Inferior parietal cortex (tissue), 1 donor: ENCODE measurements around the gene SIMC1.
"Not testable (repeated sequence)": the region's sequence is repeated elsewhere in the genome, so short reads cannot be mapped to it uniquely, and the experiment has no call there.

ENCODE experiments used
- DNase-seq: peaks from one replicate; pipeline ENCODE4 v3.0.0-alpha.2; 2016; ENCODE audit errors: extremely low spot score

The SIMC1 gene

DNA sequence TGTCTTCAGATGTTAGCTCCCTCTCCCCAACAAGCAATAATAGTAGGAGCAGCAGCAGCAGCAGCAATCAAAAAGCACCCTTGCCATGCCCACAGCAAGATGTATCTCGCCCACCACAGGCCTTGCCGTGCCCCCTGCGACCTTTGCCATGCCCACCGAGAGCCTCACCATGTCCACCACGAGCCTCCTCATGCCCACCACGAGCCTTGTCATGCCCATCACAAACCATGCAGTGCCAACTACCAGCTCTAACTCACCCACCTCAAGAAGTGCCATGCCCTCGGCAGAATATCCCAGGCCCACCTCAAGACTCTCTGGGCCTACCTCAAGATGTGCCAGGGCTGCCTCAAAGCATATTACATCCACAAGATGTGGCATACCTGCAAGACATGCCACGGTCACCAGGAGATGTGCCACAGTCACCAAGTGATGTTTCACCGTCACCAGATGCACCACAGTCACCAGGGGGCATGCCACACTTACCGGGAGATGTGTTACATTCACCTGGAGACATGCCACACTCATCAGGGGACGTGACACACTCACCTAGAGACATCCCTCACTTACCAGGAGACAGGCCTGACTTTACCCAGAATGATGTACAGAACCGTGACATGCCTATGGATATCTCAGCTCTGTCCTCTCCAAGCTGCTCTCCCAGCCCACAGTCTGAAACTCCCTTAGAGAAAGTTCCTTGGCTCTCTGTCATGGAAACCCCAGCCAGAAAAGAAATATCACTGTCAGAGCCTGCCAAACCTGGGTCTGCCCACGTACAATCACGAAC lies 52.0 kb downstream of the SIMC1 start:
- not testable (repeated sequence) for DNase-seq

DNA sequence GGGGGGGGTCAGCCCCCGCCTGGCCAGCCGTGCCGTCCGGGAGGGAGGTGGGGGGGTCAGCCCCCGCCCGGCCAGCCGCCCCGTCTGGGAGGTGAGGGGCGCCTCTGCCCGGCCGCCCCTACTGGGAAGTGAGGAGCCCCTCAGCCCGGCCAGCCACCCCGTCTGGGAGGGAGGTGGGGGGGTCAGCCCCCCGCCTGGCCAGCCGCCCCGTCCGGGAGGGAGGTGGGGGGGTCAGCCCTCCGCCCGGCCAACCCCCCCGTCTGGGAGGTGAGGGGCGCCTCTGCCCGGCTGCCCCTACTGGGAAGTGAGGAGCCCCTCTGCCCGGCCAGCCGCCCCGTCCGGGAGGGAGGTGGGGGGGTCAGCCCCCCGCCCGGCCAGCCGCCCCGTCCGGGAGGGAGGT lies 67.1 kb downstream of the SIMC1 start:
- DNase-seq, result not testable (repeated sequence)

GRCh38 chr5:176317534-176318374 lies 79.5 kb downstream of the SIMC1 start:
- DNase-seq, result no peak

GRCh38 chr5:176319827-176320554 lies 81.8 kb downstream of the SIMC1 start:
- no peak for DNase-seq

DNA sequence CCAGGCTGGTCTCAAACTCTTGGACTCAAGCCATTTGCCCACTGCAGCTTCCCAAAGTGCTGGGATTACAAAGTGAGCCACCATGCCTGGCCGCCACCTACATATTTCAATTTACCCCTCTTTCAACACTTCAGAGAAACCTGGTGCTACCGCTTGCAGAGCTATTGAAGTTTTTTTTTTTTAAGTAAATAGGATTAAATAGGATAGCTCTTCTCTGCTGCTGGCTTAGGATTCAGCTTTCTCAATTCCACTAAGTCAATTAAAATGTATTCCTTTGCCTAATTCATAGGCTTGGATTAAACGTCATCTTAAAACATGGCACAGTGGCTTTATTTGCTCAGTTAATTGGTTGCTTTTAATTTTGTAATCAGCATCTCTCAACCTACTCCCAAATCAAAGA lies 82.4 kb downstream of the SIMC1 start:
- DNase-seq, result no peak

- DNase-seq, result no peak
These were observed 96.0 kb downstream of the SIMC1 start for GRCh38 chr5:176334031-176334770.

DNA sequence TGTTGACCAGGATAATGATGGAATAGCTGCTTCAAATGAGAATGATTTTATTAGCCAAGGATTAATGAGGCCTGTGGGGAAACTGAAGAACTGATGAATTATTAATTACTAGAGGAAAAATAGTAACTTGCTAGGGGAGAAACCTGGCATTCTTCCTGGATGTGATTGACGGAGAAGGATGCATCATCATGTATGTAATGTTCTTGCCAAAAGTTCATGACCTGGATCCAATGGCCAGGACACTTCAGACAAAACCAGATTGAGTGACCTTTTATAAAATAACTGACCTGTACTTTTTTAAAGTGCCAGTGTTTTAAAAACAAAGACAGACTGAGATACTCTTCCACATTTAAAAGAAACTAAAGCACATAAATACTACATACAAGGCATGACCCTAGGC lies 99.7 kb downstream of the SIMC1 start:
- no peak for DNase-seq

DNA sequence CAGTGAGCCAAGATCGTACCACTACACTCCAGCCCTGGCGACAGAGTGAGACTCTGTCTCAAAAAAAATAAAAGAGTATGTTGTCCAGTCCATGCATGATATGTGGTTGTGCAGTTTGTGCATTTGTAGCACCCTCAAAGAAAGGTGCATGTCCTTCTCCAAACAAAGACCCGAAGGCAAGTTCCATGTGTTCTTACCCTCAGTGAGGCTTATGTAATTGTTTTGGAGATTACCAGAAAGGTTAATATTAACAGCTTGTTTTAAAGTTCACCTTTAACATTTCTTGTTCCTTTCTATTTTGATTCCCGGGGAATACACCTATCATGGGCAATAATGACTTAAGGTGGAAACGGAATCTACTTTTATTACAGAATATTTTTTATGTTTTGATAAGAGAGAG lies 101.1 kb downstream of the SIMC1 start:
- no peak for DNase-seq

- DNase-seq, result no peak
These were observed 103.3 kb downstream of the SIMC1 start for GRCh38 chr5:176341325-176342157.

DNA sequence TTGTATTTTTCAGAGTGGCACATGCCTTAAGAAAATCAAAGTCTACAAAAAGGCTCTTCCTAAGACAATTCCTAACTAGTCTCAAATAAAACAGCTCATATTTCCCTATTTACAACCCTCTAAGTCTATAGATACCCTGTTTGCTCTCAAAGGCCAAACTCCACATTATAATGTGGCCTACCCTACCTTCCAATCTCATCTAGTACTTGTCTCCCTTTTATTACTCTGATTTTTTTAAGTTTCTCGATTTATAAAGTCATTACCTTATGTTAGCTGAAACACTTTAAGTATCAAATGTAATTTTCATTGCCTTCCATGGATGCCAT lies 103.9 kb downstream of the SIMC1 start:
- no peak for DNase-seq

- no peak for DNase-seq
These were observed 104.7 kb downstream of the SIMC1 start for GRCh38 chr5:176342766-176343458.

DNA sequence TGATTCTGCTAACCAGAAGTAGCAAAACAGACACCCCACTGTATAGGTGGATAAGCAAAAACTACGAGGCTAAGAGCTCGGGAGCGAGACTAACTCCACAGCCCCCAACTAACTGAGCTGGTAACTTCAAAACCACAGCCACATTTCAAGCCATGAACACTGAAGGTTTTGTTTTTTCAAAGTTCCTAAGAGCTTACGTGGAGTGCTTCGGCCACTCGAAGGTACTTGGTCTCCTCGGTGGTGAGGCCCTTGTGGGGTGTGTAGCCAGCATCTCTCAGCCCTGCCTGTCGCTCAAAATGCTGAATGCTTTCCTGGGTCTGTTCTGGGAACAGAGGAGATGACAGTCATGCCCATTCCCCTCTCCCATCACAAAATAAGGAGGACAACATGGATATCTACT lies 112.2 kb downstream of the SIMC1 start:
- no peak for DNase-seq

- DNase-seq, result no peak
These were observed 114.1 kb downstream of the SIMC1 start for GRCh38 chr5:176352116-176352878.

- DNase-seq, result no peak
These were observed 115.3 kb downstream of the SIMC1 start for GRCh38 chr5:176353533-176353932.

DNA sequence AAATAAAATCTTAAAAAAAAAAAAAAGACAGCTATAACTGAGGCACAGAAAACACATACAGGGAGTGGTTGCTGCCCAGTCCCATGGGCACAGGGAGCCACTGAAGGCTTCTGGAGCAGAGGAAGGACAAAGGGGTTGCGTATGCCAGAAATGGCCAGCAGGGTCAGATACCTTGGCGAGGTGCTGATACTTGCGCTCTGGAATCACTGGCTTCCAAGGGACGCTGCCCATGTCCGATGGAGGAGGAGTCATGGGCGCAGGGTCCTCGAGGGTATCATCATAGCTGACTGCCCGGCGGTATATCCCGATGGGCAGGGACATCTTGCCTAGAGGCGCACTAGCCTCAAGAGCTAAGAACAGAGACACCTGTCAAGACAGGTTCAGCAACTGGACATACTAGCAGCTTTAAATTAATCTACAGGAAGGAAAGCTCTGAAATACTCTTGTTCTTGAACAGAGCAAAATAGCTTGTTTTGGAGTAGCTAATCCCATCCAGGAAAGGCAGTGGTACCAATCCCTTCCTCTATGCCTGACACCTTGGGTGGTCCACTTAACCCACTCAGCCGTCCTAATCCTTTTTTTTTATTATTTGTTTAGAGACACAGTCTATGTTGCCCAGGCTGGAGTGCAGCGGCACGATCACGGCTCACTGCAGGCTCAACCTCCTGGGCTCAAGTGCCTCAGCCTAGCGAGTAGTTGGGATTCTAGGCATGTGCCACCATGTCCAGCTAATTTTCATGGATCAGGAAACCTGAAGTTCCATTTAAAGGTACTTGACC lies 117.4 kb downstream of the SIMC1 start:
- no peak for DNase-seq

DNA sequence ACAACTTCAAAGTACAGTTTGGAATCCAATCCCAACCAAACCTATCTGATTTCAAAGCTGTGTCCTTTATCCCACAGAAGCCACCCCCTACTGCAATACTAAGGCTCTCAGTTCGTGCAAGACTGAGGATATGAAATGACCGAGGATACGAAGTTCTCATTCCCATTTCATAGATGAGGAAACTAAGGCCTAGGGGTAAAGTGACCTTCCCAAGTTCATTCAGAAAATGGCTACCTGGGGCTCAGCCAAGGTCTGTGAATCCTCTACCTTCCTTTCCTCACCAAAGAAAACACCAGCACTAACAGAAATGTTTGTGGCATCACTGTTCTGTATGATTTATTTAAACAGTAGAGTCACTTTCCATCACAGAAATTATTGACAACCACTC lies 117.9 kb downstream of the SIMC1 start:
- no peak for DNase-seq

- DNase-seq, result no peak
These were observed 121.4 kb downstream of the SIMC1 start for GRCh38 chr5:176359658-176360057.

DNA sequence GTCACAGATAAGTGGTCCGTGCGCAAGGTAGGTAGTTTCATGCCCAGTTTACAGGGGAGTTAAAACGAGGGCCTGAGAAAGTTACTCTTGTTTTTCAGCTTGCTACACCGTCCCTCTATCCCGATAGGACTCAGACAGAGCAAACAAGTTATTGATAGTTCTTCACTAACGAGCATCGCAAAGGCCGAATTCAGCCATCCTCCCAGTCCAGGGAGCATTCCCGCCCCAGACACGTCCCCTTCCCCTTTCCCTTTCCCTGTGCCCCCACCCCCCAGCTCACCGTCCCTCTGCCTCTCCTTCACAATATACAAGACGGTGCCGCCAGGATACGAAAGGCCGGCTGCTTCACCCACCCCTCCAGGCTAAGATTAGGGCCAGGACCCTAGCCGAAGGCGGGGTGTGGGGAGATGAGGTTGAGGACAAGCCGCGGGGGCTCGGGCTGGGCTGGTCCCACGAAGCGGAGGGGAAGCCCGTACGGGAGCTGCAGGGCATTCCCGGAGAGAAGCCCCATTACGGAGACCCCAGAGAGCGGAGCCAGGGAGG lies 122.7 kb downstream of the SIMC1 start:
- DNase-seq, result no peak
